SK-N-MC (cell line): ENCODE results near the gene TYSND1.

ENCODE experiments used
- EZH2 ChIP-seq: fragments of 200-600 bp; sonication (generic); IDR thresholded peaks from one replicate; pipeline ENCODE4 v1.6.1; 2017; ENCODE audit warnings: antibody characterized with exemption
- POLR2AphosphoS5 ChIP-seq: IDR thresholded peaks from 2 replicates; pipeline ENCODE4 v1.6.1; 2012; ENCODE audit warnings: mild to moderate bottlenecking, low read depth, low read length, borderline replicate concordance

- no peak for TF ChIP-seq EZH2
- TF ChIP-seq POLR2AphosphoS5: no peak
These were observed 2.0 kb downstream of the TYSND1 start for GRCh38 chr10:70144372-70145110.
